ENCODE data around the gene ENKUR.

ENKUR gene

GRCh38 chr10:24938525-24938924 lies 77.4 kb downstream of the ENKUR start:
- DNase-seq, result no peak

- DNase-seq, result no peak
Observed at GRCh38 chr10:24938076-24938475, 77.9 kb downstream of the ENKUR start.

- DNase-seq, result no peak
Observed at GRCh38 chr10:24935504-24936292, 80.3 kb downstream of the ENKUR start.

All from NCI-H1092 (cell line).